Transverse colon (tissue), 4 donors: ENCODE data around the gene WNT5A. TPM values are rescaled to one million over a fixed set of nuclear protein-coding genes. Genes with fewer than 3 reads are reported as not detected.

ENCODE experiments used
- DNase-seq: peaks from one replicate; pipeline ENCODE4 v3.0.0-alpha.2; 2019
- H3K27ac ChIP-seq, 4 donors: fragments of 200-600 bp; sonication (generic); 2 replicates each; pipeline ENCODE4 v1.5.1; 2016 to 2018; ENCODE audit warnings: inconsistent platforms in 4 of 4
- H3K27me3 ChIP-seq: fragments of 200-600 bp; sonication (generic); 2 replicates; pipeline ENCODE4 v1.5.1; 2017; ENCODE audit warnings: inconsistent platforms
- H3K36me3 ChIP-seq, 4 donors: fragments of 200-600 bp; sonication (generic); 2 replicates each; pipeline ENCODE4 v1.5.1; 2017 to 2019; ENCODE audit warnings: inconsistent platforms in 4 of 4
- H3K4me1 ChIP-seq, 4 donors: fragments of 200-600 bp; sonication (generic); 2 replicates each; pipeline ENCODE4 v1.5.1; 2017 to 2020; ENCODE audit warnings: inconsistent platforms in 4 of 4
- H3K4me3 ChIP-seq, 4 donors: fragments of 200-600 bp; sonication (generic); 1 replicate in 1 of 4; 2 replicates in 3 of 4; pipeline versions ENCODE4 v1.5.1 to v1.6.1; 2017 to 2019; ENCODE audit warnings: inconsistent platforms in 4 of 4
- H3K9me3 ChIP-seq, 2 donors: fragments of 200-600 bp; sonication (generic); 2 replicates each; pipeline ENCODE4 v1.5.1; 2017 to 2019; ENCODE audit warnings: inconsistent platforms in 2 of 2
- CTCF ChIP-seq, 5 experiments: fragments of 200-600 bp in 3 of 5; fragments of 450-650 bp in 2 of 5; sonication (generic) in 3 of 5; IDR thresholded peaks; 1 replicate in 2 of 5; 2 replicates in 3 of 5; pipeline ENCODE4 v1.5.1; 2016 to 2017; ENCODE audit warnings: antibody characterized with exemption in 5 of 5, inconsistent platforms in 3 of 5, mild to moderate bottlenecking in 2 of 5, moderate library complexity in 1 of 5
- EP300 ChIP-seq: sonication (generic); formaldehyde crosslinking; IDR thresholded peaks from one replicate; pipeline ENCODE4 v1.6.1; 2017; ENCODE audit warnings: antibody characterized with exemption, low read depth
- POLR2A ChIP-seq: fragments of 450-650 bp; IDR thresholded peaks from one replicate; pipeline ENCODE4 v1.6.1; 2016; ENCODE audit warnings: antibody characterized with exemption, mild to moderate bottlenecking, moderate library complexity
- POLR2AphosphoS5 ChIP-seq, 3 donors: sonication (generic); formaldehyde crosslinking; IDR thresholded peaks; one replicate each; pipeline ENCODE4 v1.6.1; 2016; ENCODE audit warnings: antibody characterized with exemption in 3 of 3
- WGBS, 2 donors: methylation state at CpG; one replicate each; pipeline ENCODE4 v1.1.5; 2018; ENCODE audit warnings: low coverage in 1 of 2; 5-methylcytosine and 5-hydroxymethylcytosine counted together
- in situ Hi-C, 4 donors: fragments of 200-750 bp; cut with MboI; loops; one replicate each; pipeline versions ENCODE4 v1.15.0 to v1.15.1; 2017; ENCODE audit warnings: low sequenced_read_pairs in 3 of 4, low pct_ligation_motif_present in 1 of 4, low pct_unique_long_range_greater_than_20kb in 1 of 4
- intact Hi-C: fragments of 100-400 bp; cut with DNase I; formaldehyde crosslinking; loops from one replicate; pipeline ENCODE4 v1.15.1; 2023; ENCODE audit warnings: low total_unique reads
- total RNA-seq, 4 donors: library from RNA; depleted of rRNA; stranded (reverse); fragments of >200 nt; gene quantifications; one replicate each; pipeline ENCODE4 v1.1.0, GENCODE V29; 2016

WNT5A gene
- total RNA-seq, 4 donors from 2014 or later: 2.6 to 15.9 (median 5.5) TPM

- intact Hi-C loops: no loop called here
- TF ChIP-seq POLR2A: no peak
- no peak for TF ChIP-seq CTCF (IDR thresholded peaks at IDR 0.05)
- no peak for TF ChIP-seq EP300
- no peak for TF ChIP-seq POLR2AphosphoS5 (IDR thresholded peaks at IDR 0.05)
- Histone ChIP-seq H3K4me1 (no peaks in the 10 kb centered on the region), H3K27ac (no peak overlapping the region), H3K9me3 (no peaks in the 10 kb centered on the region), H3K27me3 (peaks cover 13% of the 10 kb centered on the region), H3K4me3 (no peak overlapping the region), H3K36me3 (no peaks in the 10 kb centered on the region)
- in situ Hi-C loops: no loop called here
- 65 to 78% methylated on average over 6 of the region's 6 CpGs for WGBS, 2 donors
- DNase-seq: no peak
These were observed 31.3 kb upstream of the WNT5A start for GRCh38 chr3:55518451-55518850.

GRCh38 chr3:55516392-55517030 lies 29.4 kb upstream of the WNT5A start:
- no peak for TF ChIP-seq EP300
- TF ChIP-seq CTCF (IDR thresholded peaks at IDR 0.05): no peak
- TF ChIP-seq POLR2A: no peak
- TF ChIP-seq POLR2AphosphoS5 (IDR thresholded peaks at IDR 0.05): no peak
- no peaks in the 10 kb centered on the region for H3K36me3 ChIP-seq
- WGBS, 2 donors: 74 to 77% methylated on average over 10 of the region's 10 CpGs
- H3K27ac ChIP-seq: no peak overlapping the region
- no peaks in the 10 kb centered on the region for H3K9me3 ChIP-seq
- in situ Hi-C loops: no loop called here
- peaks cover 0 to 7% (median 2%) of the 10 kb centered on the region in 4 donors for H3K4me1 ChIP-seq
- no peak overlapping the region for H3K4me3 ChIP-seq
- intact Hi-C loops: no loop called here
- peaks cover 13% of the 10 kb centered on the region for H3K27me3 ChIP-seq
- no peak for DNase-seq

DNA sequence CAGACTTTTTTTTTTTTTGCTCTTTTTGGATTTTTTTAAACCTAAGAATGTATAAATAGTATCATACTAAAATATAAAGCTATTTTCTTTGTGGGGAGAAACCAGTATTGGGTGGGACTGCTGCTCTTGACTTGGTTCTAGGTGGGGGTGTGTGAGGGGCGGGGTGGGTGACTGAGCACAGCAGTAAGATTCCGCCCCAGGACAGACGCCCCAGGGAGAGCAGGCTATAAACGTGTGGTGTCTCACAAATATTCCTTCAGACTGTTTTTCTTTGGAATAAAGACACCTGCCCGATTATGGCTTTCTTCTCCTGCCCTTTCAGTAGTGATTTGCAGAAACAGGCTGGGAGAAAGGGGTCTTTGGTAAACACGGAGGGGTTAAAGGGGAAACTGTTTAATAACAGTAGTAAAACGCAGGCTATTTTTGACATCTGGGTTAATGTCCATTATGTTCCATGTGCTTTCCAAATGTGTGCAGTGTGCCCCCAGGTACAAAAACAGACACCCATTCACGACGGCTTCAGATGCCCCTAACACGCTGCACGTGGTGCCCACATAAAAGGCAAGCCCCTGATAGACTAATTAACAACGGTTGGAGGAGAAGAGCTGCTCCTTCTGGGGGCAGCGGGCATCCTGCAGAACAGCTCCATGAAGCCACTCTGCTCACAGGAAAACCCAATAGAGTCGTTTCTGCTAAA lies 28.6 kb upstream of the WNT5A start:
- WGBS, 2 donors: 40 to 48% methylated on average over 4 to 14 of the region's 14 CpGs
- DNase-seq: no peak
- TF ChIP-seq CTCF (IDR thresholded peaks at IDR 0.05) (no peak), POLR2AphosphoS5 (IDR thresholded peaks at IDR 0.05) (no peak), EP300 (no peak), POLR2A (no peak)
- in situ Hi-C loops: no loop called here
- Histone ChIP-seq H3K27ac (no peak overlapping the region), H3K9me3 (no peaks in the 10 kb centered on the region), H3K4me1 (peaks cover 0 to 7% (median 2%) of the 10 kb centered on the region in 4 donors), H3K27me3 (peaks cover 13% of the 10 kb centered on the region), H3K4me3 (no peak overlapping the region), H3K36me3 (no peaks in the 10 kb centered on the region)
- intact Hi-C loops: no loop called here

DNA sequence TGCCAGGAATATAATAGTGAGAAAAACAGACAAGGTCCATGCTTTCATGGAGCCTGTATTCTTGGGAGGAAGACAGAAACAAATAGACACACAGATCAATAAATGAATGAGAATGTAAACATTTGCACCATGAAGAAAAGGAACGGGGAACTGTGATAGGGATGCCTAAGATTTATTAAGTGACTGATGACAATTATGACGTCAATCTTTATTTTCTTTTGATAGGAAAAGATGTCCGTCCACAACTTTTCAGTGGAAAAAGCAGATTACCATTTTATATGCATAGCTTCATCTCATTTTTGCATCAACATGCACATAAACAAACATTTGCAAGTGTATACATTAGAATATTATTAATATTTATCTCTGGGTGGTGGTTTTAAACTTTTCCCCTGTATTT lies 27.9 kb upstream of the WNT5A start:
- Histone ChIP-seq H3K36me3 (no peaks in the 10 kb centered on the region), H3K4me1 (peaks cover 0 to 7% (median 2%) of the 10 kb centered on the region in 4 donors), H3K27ac (no peak overlapping the region), H3K27me3 (peaks cover 13% of the 10 kb centered on the region), H3K9me3 (no peaks in the 10 kb centered on the region), H3K4me3 (no peak overlapping the region)
- in situ Hi-C loops (no loop called here), intact Hi-C loops (no loop called here)
- TF ChIP-seq POLR2AphosphoS5 (IDR thresholded peaks at IDR 0.05): no peak
- no peak for TF ChIP-seq CTCF (IDR thresholded peaks at IDR 0.05)
- TF ChIP-seq POLR2A: no peak
- no peak for TF ChIP-seq EP300
- DNase-seq: no peak
- WGBS, 2 donors: 73 to 74% methylated on average over 3 of the region's 3 CpGs
